Parathyroid adenoma (tissue), 2 donors: ENCODE measurements around the gene GSK3A.

Experiments
- H2AFZ ChIP-seq: fragments of 300-600 bp; sonication (generic); one replicate; pipeline ENCODE4 v1.7.0; 2017; ENCODE audit warnings: antibody characterized with exemption, mild to moderate bottlenecking
- H3K27ac ChIP-seq: fragments of 300-600 bp; sonication (generic); one replicate; pipeline ENCODE4 v1.7.0; 2017
- H3K27me3 ChIP-seq: fragments of 300-600 bp; sonication (generic); one replicate; pipeline ENCODE4 v1.7.0; 2017; ENCODE audit warnings: low read length; ENCODE audit not compliant: control insufficient read depth, insufficient read depth
- H3K36me3 ChIP-seq: fragments of 300-600 bp; sonication (generic); one replicate; pipeline ENCODE4 v1.7.0; 2017; ENCODE audit warnings: low read length; ENCODE audit not compliant: control insufficient read depth, insufficient read depth
- H3K4me1 ChIP-seq: fragments of 300-600 bp; sonication (generic); one replicate; pipeline ENCODE4 v1.7.0; 2017; ENCODE audit warnings: control low read depth
- H3K4me2 ChIP-seq: fragments of 300-600 bp; sonication (generic); one replicate; pipeline ENCODE4 v1.7.0; 2017; ENCODE audit warnings: low read length
- H3K4me3 ChIP-seq: fragments of 300-600 bp; sonication (generic); one replicate; pipeline ENCODE4 v1.7.0; 2017; ENCODE audit warnings: low read depth, low read length
- H3K79me2 ChIP-seq: fragments of 300-600 bp; sonication (generic); one replicate; pipeline ENCODE4 v1.7.0; 2017; ENCODE audit warnings: control low read depth
- H3K9ac ChIP-seq: fragments of 300-600 bp; sonication (generic); one replicate; pipeline ENCODE4 v1.7.0; 2017; ENCODE audit warnings: mild to moderate bottlenecking
- H3K9me3 ChIP-seq: fragments of 300-600 bp; sonication (generic); one replicate; pipeline ENCODE4 v1.7.0; 2017; ENCODE audit warnings: low read length; ENCODE audit not compliant: control insufficient read depth
- CTCF ChIP-seq: fragments of 300-600 bp; sonication (generic); IDR thresholded peaks from one replicate; pipeline ENCODE4 v1.7.0; 2017; ENCODE audit warnings: antibody characterized with exemption, mild to moderate bottlenecking
- donor health status: primary hyperparathyroidism.

The GSK3A gene

DNA sequence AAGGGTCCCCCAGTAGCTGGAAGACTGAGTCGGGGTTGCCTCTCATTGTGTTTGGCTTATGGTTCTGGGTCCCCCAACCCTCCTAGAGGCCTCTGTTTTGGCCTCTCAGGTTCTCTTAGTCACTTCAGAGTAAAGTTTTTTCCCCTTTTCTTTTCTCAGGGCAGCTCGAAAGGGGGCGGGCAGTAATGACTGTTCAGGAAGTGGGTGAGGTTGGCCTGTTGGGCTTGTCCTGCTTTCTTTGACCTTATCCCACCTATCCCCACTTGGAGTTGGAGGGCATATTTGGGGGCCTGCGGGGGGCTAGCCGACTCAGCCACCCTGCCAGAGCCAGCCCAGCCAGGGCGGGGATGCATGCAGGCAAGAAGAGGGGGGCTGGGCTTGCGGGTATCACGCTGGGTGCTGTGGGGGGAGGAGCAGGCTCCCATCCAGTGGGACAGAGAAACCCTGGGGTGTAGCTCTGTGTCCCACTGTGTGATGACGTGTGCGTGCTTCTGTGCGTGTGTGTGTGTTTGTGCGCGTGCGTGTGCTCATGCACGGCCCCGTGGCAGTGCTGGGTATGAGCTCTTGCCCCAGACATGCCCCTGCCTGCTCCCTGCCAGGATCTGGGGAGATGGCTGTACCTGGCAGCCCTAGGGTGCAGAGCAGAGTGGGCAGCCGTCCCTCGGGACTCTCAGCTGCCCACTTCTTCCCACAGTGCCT, 28.1 kb upstream of the GSK3A start:
- Histone ChIP-seq H3K27ac (peak overlapping the region; percentile 78), H3K4me1 (peaks cover 20% of the 10 kb centered on the region), H3K79me2 (peaks cover 52% of the 10 kb centered on the region), H3K9me3 (no peaks in the 10 kb centered on the region), H2AFZ (no peak overlapping the region), H3K9ac (peak overlapping the region; percentile 46), H3K27me3 (no peaks in the 10 kb centered on the region), H3K36me3 (no peaks in the 10 kb centered on the region), H3K4me2 (peak overlapping the region; percentile 99), H3K4me3 (peak overlapping the region; percentile 99)
- no peak for TF ChIP-seq CTCF

GRCh38 chr19:42269478-42270345, 27.3 kb upstream of the GSK3A start:
- Histone ChIP-seq H3K79me2 (peaks cover 45% of the 10 kb centered on the region), H3K4me1 (peaks cover 16% of the 10 kb centered on the region)
- no peak for TF ChIP-seq CTCF

GRCh38 chr19:42268704-42269477, 26.5 kb upstream of the GSK3A start, which contains the start of gene CIC:
CIC (plus strand) TSS chr19:42269252; CDS start chr19:42271784, 2,532 bp downstream.
- Histone ChIP-seq H3K79me2 (peaks cover 38% of the 10 kb centered on the region), H3K27me3 (no peaks in the 10 kb centered on the region), H3K9ac (peak within 1 kb of the TSS; percentile 46), H3K4me3 (peak within 1 kb of the TSS; percentile 99), H3K36me3 (no peaks in the 10 kb centered on the region), H2AFZ (peak within 1 kb of the TSS; percentile 96), H3K4me2 (peak within 1 kb of the TSS; percentile 99), H3K9me3 (no peaks in the 10 kb centered on the region), H3K27ac (peak within 1 kb of the TSS; percentile 98), H3K4me1 (peaks cover 16% of the 10 kb centered on the region)
- TF ChIP-seq CTCF: no peak

More at GRCh38 chr19:42269478-42270345, 27.3 kb upstream of the GSK3A start:
- H3K4me2 ChIP-seq: peak overlapping the region; percentile 99
- H3K27ac ChIP-seq: peak overlapping the region; percentile 78
- no peaks in the 10 kb centered on the region for H3K36me3 ChIP-seq
- no peaks in the 10 kb centered on the region for H3K9me3 ChIP-seq
- peak overlapping the region; percentile 99 for H3K4me3 ChIP-seq
- peak overlapping the region; percentile 33 for H2AFZ ChIP-seq
- peak overlapping the region; percentile 46 for H3K9ac ChIP-seq
- H3K27me3 ChIP-seq: no peaks in the 10 kb centered on the region

DNA sequence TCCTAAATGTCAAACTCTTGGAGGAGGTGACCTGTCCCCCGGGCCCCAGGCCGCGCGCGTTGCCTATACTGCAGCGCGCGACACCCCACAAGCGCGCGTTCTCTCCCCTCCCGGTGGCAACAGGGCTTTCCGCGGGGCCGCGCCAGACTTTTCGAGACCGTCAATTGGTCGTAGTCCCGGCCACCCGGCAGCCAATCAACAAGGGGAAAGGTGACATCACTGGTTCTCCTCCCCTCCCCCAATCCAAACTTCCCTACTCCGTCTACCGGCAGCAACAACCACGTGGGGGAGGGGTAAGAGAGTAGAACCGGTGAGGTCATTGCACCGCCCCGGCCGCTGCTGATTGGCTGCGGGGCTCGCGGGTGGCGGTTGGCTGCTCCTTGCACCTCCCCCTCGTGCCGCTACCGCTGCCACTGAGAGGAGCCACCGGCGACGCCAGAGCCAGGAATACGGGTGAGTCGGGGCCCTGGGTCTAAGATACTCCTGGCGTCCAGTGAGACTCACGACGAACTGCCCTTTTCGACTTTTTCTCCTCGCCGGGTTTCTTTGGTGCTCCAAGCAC, 25.8 kb upstream of the GSK3A start:
- Histone ChIP-seq H2AFZ (peak overlapping the region; percentile 96), H3K27me3 (no peaks in the 10 kb centered on the region), H3K4me1 (peaks cover 16% of the 10 kb centered on the region), H3K36me3 (no peaks in the 10 kb centered on the region), H3K27ac (peak overlapping the region; percentile 98), H3K4me3 (peak overlapping the region; percentile 99), H3K79me2 (peaks cover 33% of the 10 kb centered on the region), H3K9me3 (no peaks in the 10 kb centered on the region), H3K4me2 (peak overlapping the region; percentile 99), H3K9ac (peak overlapping the region; percentile 39)
- no peak for TF ChIP-seq CTCF
